Testis (tissue), 3 donors: ENCODE data around the gene SH3GL3. TPM values are rescaled to one million over a fixed set of nuclear protein-coding genes. Genes with fewer than 3 reads are reported as not detected.

Experiments
- DNase-seq: peaks from one replicate; pipeline ENCODE4 v3.0.0-alpha.2; 2019
- H3K27ac ChIP-seq, 2 donors: fragments of 200-600 bp; sonication (generic); one replicate each; pipeline ENCODE4 v1.5.1; 2019
- H3K27me3 ChIP-seq: fragments of 200-600 bp; sonication (generic); one replicate; pipeline ENCODE4 v1.5.1; 2019
- H3K36me3 ChIP-seq: fragments of 200-600 bp; sonication (generic); one replicate; pipeline ENCODE4 v1.5.1; 2017; ENCODE audit warnings: low read depth; ENCODE audit errors: missing control alignments
- H3K4me1 ChIP-seq: fragments of 200-600 bp; sonication (generic); one replicate; pipeline ENCODE4 v1.5.1; 2019
- H3K4me3 ChIP-seq, 2 donors: fragments of 200-600 bp; sonication (generic); one replicate each; pipeline ENCODE4 v1.5.1; 2017 to 2019
- H3K9me3 ChIP-seq: fragments of 200-600 bp; sonication (generic); one replicate; pipeline ENCODE4 v1.5.1; 2017
- CTCF ChIP-seq, 3 experiments: fragments of 450-650 bp in 2 of 3; fragments of 200-600 bp in 1 of 3; sonication (generic) in 1 of 3; IDR thresholded peaks; one replicate each; pipeline ENCODE4 v1.5.1; 2016 to 2019; ENCODE audit warnings: antibody characterized with exemption in 3 of 3, mild to moderate bottlenecking in 2 of 3, moderate library complexity in 1 of 3
- POLR2A ChIP-seq: fragments of 450-650 bp; IDR thresholded peaks from one replicate; pipeline ENCODE4 v1.6.1; 2017; ENCODE audit warnings: antibody characterized with exemption, mild to moderate bottlenecking, moderate library complexity
- WGBS, 2 donors: methylation state at CpG; one replicate each; pipeline ENCODE4 v1.1.5; 2018; 5-methylcytosine and 5-hydroxymethylcytosine counted together
- intact Hi-C: fragments of 100-400 bp; cut with DNase I; formaldehyde crosslinking; loops from one replicate; pipeline ENCODE4 v1.15.1; 2023; ENCODE audit warnings: low total_unique reads
- polyA plus RNA-seq: library from polyadenylated mRNA; stranded (reverse); fragments of 350-450 nt; fragmentation: Illumina TruSeq; extraction: RNeasy Lipid Tissue Mini Kit (QIAGEN cat#74804); gene quantifications from one replicate; pipeline ENCODE4 v1.2.3, GENCODE V29; 2014; ENCODE audit warnings: low read depth, low replicate concordance; ENCODE audit not compliant: insufficient read depth
- total RNA-seq, 2 donors: library from RNA; depleted of rRNA; stranded (reverse); fragments of >200 nt; gene quantifications; one replicate each; pipeline ENCODE4 v1.2.3, GENCODE V29; 2016

SH3GL3 gene
- total and polyA plus RNA-seq, 3 donors from 2014 or later = 36.3 to 135 (median 112) TPM

GRCh38 chr15:83483612-83484011, 36.5 kb downstream of the SH3GL3 start:
- no peaks in the 10 kb centered on the region for H3K9me3 ChIP-seq
- no peak for TF ChIP-seq POLR2A
- no peak for TF ChIP-seq CTCF (IDR thresholded peaks at IDR 0.05)
- DNase-seq = no peak
- intact Hi-C loops = no loop called here
- WGBS, 2 donors = 100% methylated on average over 1 of the region's 1 CpG
- no peaks in the 10 kb centered on the region for H3K4me1 ChIP-seq
- no peaks in the 10 kb centered on the region for H3K36me3 ChIP-seq
- no peak overlapping the region for H3K4me3 ChIP-seq
- H3K27ac ChIP-seq = no peak overlapping the region
- no peaks in the 10 kb centered on the region for H3K27me3 ChIP-seq

- 92 to 95% methylated on average over 2 of the region's 2 CpGs for WGBS, 2 donors
- no peaks in the 10 kb centered on the region for H3K27me3 ChIP-seq
- no peaks in the 10 kb centered on the region for H3K9me3 ChIP-seq
- intact Hi-C loops = no loop called here
- no peaks in the 10 kb centered on the region for H3K36me3 ChIP-seq
- H3K4me1 ChIP-seq = no peaks in the 10 kb centered on the region
- TF ChIP-seq CTCF (IDR thresholded peaks at IDR 0.05) (no peak), POLR2A (no peak)
- DNase-seq = no peak
- no peak overlapping the region for H3K4me3 ChIP-seq
- H3K27ac ChIP-seq = no peak overlapping the region
These were observed 37.5 kb downstream of the SH3GL3 start for GRCh38 chr15:83484636-83485035.

GRCh38 chr15:83486363-83486762, 39.2 kb downstream of the SH3GL3 start:
- no peaks in the 10 kb centered on the region for H3K9me3 ChIP-seq
- H3K36me3 ChIP-seq = no peaks in the 10 kb centered on the region
- H3K27me3 ChIP-seq = no peaks in the 10 kb centered on the region
- no peaks in the 10 kb centered on the region for H3K4me1 ChIP-seq
- intact Hi-C loops = no loop called here
- no peak overlapping the region for H3K4me3 ChIP-seq
- H3K27ac ChIP-seq = no peak overlapping the region
- DNase-seq = no peak
- TF ChIP-seq POLR2A (no peak), CTCF (IDR thresholded peaks at IDR 0.05) (no peak)

GRCh38 chr15:83487519-83487918, 40.4 kb downstream of the SH3GL3 start:
- Histone ChIP-seq H3K27ac (no peak overlapping the region), H3K9me3 (no peaks in the 10 kb centered on the region), H3K27me3 (no peaks in the 10 kb centered on the region), H3K4me3 (no peak overlapping the region), H3K4me1 (no peaks in the 10 kb centered on the region), H3K36me3 (no peaks in the 10 kb centered on the region)
- intact Hi-C loops = no loop called here
- no peak for TF ChIP-seq POLR2A
- TF ChIP-seq CTCF (IDR thresholded peaks at IDR 0.05) = no peak
- no peak for DNase-seq
- WGBS, 2 donors = 83 to 93% methylated on average over 3 of the region's 3 CpGs

- Histone ChIP-seq H3K36me3 (no peaks in the 10 kb centered on the region), H3K9me3 (no peaks in the 10 kb centered on the region), H3K4me1 (no peaks in the 10 kb centered on the region), H3K4me3 (no peak overlapping the region), H3K27ac (no peak overlapping the region), H3K27me3 (no peaks in the 10 kb centered on the region)
- DNase-seq = no peak
- intact Hi-C loops = no loop called here
- 84 to 88% methylated on average over 2 of the region's 2 CpGs for WGBS, 2 donors
- TF ChIP-seq POLR2A (no peak), CTCF (IDR thresholded peaks at IDR 0.05) (no peak)
These were observed 42.5 kb downstream of the SH3GL3 start for GRCh38 chr15:83489690-83490089.
